Heart left ventricle (tissue), 13 donors: ENCODE results near the gene CFAP99.

Experiments used
- POLR2A ChIP-seq, 2 donors: fragments of 450-650 bp; IDR thresholded peaks; one replicate each; pipeline ENCODE4 v1.6.1; 2017; ENCODE audit warnings: antibody characterized with exemption in 2 of 2, mild to moderate bottlenecking in 2 of 2, moderate library complexity in 2 of 2
- TF ChIP-seq, protein P1 (sequence below), 12 donors: fragments of 200-600 bp; sonication (generic) in 4 of 12; IDR thresholded peaks; one replicate each; pipeline versions ENCODE4 v1.5.0 to v1.8.0; 2018 to 2022; ENCODE audit warnings: antibody characterized with exemption in 12 of 12, mild to moderate bottlenecking in 5 of 12
- donor health status: ischemic (EF 13 %, LVEDD 7.1; RV severe dilation, severe dysfunction).
- donor health status: DM: no; HTN: yes; CAD: no.
- donor health status: DM: no; HTN: no; CAD: no.
- donor health status: ischemic (EF 25% LVEDD 6.9; RV normal size, moderate dysfunction).
- donor health status: ischemic (EF 25% LVEDD 5.7; RV mildly dilated, moderate dysfunction).
- donor health status: ischemic (EF 35%, LVEDD 5.7; RV mildly dilated, moderate dysfunction).
- donor health status: nonischemic (EF 11% LVEDD 7.7; RV severe dilation, severe dysfunction).
- donor health status: DM: yes; HTN: yes; CAD: no.
- donor health status: PGD.
- donor health status: ischemic (EF 29% LVEDD 5.4; RV normal size, mild dysfunction).
- donor health status: nonischemic (EF 23%, LVEDD 6.1; RV moderate dilation, normal function).

DNA sequence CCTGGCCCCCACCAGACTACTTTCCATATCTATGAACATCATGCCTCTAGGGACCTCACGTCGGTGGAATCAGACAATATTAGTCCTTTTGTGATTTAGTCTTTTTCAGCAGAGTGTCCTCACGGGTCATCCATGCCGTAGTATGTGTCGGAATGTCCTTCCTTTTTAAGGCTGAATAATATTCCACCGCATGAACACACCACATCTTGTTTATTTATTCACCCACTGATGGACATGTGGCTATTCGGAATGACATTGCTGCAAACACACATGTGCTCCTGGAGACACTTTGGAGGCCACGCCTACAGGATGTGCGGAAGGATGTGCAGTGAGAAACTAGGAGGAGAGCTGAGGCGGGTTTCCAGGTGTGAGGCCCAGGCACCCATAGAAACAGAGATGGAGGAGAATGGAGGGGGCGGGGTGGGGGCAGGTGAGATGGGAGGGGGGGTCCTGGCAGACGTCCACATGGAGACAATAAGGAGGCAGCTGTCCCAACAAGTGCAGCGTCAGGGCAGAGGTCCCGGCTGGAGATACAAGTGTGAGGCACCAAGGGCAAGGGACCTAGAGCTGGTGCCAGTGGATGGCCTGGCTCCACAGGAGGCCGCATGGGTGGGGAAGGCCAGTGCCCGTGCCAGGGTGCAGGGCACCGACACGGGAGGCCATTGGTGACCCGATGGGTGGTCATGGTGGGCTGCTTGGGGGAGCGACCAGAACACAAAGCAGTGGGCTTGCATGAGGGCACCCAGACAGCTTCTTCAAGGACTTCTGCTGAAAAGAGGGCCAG lies 21.0 kb upstream of the CFAP99 start:
- no peak for TF ChIP-seq POLR2A (IDR thresholded peaks at IDR 0.05)
- TF ChIP-seq, protein P1, sequence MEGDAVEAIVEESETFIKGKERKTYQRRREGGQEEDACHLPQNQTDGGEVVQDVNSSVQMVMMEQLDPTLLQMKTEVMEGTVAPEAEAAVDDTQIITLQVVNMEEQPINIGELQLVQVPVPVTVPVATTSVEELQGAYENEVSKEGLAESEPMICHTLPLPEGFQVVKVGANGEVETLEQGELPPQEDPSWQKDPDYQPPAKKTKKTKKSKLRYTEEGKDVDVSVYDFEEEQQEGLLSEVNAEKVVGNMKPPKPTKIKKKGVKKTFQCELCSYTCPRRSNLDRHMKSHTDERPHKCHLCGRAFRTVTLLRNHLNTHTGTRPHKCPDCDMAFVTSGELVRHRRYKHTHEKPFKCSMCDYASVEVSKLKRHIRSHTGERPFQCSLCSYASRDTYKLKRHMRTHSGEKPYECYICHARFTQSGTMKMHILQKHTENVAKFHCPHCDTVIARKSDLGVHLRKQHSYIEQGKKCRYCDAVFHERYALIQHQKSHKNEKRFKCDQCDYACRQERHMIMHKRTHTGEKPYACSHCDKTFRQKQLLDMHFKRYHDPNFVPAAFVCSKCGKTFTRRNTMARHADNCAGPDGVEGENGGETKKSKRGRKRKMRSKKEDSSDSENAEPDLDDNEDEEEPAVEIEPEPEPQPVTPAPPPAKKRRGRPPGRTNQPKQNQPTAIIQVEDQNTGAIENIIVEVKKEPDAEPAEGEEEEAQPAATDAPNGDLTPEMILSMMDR (IDR thresholded peaks at IDR 0.05) = no peak
